ENCODE data around the gene PF4V1. TPM values are rescaled to one million over a fixed set of nuclear protein-coding genes. Genes with fewer than 3 reads are reported as not detected.

The PF4V1 gene, protein sequence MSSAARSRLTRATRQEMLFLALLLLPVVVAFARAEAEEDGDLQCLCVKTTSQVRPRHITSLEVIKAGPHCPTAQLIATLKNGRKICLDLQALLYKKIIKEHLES
- not detected for total RNA-seq
- long read RNA-seq, result 0 reads

DNA sequence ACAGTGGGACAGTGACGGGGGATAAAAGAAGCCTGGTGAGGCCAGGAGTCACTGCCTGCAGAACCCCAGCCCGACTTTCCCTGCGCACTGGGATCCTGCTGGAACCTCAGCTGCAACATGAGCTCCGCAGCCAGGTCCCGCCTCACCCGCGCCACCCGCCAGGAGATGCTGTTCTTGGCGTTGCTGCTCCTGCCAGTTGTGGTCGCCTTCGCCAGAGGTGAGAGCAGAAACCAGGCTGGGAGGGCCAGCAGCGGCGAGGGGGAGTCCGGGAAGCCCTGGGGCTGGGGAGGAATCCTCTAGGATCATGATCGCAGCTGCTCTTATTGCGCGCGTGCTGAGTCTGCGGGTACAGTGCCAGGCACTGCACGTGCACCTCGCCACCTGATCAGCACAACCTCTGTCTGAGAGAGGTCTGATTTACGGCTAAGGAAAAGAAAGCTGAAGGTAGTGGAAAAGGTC is at the start of gene PF4V1:
Gene PF4V1 (plus strand): TSS at position 51 of the 459 bp plus-strand sequence. CDS start 67 bp downstream, at position 118.
- intact Hi-C loops (cut with DNase I), result no loop called here

DNA sequence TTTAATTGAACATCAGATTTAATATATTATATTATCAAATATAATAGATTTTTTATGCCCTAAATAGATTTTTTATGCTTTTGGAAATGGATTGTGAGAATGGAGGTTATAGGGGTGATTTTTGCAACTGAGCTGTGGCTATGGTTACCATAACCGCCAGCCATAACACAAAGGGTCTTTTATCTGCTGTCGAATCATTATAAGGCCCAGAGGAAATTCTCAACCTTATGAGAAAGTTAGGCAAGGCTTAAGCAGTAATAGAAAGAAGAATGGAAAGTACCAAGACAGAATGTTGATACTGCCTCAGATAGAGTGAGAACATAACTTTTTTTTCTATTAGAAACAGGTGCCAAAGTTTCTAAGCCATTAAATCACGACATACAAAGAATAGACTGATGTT is 42.9 kb upstream of the PF4V1 start:
- intact Hi-C loops (cut with DNase I), result no loop called here
- DNase-seq (ENCODE audit: low spot score), result no peak

More for the DNA sequence above, at the start of gene PF4V1:
- peak; percentile 77 for DNase-seq (ENCODE audit: low spot score)

DNA sequence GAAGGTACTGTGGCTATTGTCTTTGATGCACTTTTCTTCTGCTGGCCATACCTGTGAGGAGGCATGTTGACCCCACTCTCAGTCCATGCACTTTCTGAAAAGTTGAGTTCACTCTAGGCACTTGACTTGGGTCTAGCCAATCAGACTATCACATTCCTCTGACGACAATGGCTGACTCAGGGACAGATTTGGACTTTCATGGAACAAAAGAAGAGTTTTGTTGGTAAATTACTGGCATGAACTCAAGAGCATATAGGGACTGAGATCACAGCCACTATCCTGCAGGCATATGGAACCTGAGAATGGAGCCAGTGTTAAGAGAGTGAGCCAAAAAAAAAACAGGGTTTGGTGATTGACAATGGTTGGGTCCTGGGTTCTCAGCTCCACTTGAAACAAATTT is 41.3 kb upstream of the PF4V1 start:
- DNase-seq (ENCODE audit: low spot score), result no peak
- intact Hi-C loops (cut with DNase I), result no loop called here

DNA sequence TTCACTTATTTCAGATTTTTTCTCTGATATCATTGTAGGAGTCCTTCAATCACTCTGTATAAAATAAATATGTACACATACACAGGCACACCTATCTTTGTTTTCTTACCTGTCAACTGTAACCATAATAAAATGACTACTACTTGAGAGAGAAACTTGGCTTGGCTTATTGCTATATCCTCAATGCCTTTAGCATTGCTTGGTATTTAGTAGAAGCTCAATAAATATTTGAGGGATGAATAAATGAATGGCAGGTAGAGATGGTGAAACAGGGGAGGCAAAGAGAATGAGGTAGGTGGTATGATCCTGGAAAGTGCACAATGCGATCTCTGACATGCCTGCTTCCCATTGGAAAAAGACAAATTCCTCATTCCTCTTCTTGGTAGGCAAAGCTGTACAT is 38.4 kb upstream of the PF4V1 start:
- DNase-seq (ENCODE audit: low spot score), result no peak
- intact Hi-C loops (cut with DNase I), result no loop called here

DNA sequence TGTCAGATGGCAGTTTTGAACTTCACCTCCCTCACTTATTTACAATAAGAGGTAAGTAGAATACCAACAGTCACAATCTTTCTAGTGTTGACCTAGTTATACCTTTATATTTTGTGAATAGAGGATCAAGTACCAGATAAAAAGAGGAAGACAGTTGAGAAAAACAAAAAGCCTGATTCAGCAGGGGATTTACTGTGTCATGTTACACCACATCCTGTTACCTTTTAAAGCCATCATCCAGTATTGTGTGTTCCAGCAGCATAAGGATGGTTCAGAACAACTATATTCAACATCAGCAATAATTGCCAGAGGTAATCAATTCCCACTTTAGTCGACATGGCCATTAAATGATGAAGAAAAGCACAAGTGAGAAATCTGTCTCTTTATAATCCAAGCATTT is 38.0 kb upstream of the PF4V1 start:
- no peak for DNase-seq (ENCODE audit: low spot score)
- intact Hi-C loops (cut with DNase I), result no loop called here

DNA sequence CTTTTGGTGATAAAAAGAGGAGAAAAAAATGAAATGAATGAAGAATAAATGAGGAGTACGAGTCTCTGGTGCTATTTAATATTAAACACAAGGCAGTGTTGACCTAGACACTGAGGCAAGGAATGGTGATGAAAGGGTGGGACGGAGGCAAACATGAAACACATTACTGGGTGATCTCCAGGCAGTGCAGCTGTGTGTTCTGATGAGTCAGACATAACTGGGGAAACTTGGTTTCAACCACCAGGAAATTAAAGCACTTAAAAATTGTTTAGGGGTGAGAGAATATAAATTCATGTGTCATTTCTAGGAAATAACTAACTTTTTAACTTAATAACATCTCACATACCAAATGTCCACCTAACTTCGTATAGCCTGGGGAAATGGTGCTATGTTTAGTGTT is 36.3 kb upstream of the PF4V1 start:
- intact Hi-C loops (cut with DNase I), result no loop called here
- no peak for DNase-seq (ENCODE audit: low spot score)

DNA sequence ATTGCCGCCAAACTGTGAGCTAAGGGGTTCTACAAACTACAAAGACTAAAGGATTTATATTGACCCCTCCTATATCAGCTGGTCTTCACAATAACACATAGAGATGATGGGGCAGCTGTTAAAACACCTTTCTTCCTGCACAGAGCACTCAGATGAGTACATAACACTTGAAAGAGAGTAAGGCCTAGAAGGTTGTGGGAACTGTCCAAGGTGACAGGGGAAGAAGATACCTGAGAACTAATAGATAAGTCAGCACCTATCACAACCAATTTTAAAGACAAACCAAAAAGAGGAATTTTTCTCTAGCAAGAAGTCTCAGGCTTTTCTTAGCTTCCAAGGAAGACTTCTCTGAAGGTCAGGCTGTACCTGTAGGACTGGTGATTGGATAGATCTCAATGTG is 35.8 kb upstream of the PF4V1 start:
- DNase-seq (ENCODE audit: low spot score), result no peak
- intact Hi-C loops (cut with DNase I), result no loop called here

DNA sequence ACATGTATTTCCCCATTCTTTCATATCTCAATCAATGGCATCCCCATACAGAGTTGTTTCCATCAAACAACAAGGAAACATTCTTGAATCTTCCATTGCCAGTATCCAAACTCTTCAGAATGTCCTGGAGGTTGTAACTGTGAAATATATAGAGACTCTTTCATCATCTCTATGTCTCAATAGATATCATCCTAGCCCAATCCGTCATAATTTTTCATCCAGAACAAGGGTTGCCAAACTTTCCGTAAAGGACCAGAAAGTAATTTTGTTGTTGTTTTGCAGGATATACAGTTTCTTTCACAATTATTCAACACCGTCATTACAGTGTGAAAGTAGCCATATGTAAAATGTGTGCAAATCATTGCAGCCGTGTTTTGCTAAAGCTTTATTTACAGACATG is 31.8 kb upstream of the PF4V1 start:
- intact Hi-C loops (cut with DNase I), result no loop called here
- no peak for DNase-seq (ENCODE audit: low spot score)

DNA sequence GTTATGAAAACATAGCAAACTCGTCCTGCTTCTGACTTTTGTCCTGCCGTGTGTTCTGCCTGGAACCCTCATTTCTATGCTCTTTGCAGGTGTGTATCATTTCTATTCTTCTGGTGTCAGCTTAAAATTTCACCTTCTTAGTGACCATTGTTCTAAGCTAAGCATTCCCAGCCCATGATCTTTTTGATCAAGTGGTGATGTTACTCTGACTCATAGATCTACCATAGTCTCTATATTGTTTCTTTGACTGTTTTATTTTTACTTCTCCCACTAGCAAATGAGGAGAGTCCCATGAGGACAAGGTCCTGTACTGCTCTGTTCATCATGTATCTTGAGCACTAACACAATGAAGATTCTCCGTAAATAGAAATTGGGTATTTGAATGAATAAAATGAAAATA is 30.7 kb upstream of the PF4V1 start:
- DNase-seq (ENCODE audit: low spot score), result no peak
- intact Hi-C loops (cut with DNase I), result no loop called here

DNA sequence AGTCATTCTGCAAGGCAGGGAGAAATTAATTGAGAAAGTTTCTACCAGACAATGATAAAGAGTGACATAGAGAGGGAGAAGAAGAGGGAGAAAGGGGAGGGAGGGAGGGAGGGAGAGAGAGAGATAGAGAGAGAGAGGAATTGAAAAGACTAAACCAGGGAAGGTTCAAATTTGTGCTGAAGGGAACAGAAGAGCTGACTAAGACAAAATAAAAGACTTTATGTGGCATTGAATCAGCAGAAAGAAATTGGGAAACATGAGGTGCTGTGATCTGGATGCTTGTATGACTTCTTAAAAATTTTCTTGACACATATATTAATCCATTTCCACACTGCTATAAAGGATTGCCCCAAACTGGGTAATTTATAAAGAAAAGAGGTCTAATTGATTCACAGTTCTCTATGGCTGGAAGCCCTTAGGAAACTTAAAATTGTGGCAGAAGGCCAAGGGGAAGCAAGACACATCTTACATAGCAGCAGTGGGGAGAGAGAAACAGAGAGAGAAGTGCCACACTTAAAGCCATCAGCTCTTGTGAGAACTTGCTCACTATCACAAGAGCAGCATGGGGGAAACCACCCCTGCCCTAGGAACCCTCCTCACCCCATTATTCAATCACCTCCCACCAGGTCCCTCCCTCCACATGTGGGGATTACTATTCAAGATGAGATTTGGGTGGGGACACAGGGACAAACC is 30.1 kb upstream of the PF4V1 start:
- DNase-seq (ENCODE audit: low spot score), result no peak
- intact Hi-C loops (cut with DNase I), result no loop called here

DNA sequence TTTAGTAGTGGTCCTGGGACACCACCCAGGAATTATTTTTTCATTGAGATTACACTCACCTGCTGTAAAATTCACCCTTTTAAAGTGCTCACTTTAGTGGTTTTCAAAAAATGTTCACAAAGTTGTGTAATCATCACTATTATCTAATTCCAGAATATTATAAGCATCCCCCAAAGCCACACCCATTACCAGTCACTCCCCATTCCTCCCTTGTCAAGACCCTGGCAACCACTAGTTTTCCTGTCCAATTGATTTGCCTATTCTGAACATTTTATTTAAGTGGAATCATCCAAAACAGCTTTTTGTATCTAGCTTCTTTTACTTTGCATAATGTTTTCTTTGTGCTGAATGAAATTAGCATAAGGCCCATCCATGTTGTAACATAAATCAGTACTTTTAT is 29.3 kb upstream of the PF4V1 start:
- intact Hi-C loops (cut with DNase I), result no loop called here
- DNase-seq (ENCODE audit: low spot score), result no peak

DNA sequence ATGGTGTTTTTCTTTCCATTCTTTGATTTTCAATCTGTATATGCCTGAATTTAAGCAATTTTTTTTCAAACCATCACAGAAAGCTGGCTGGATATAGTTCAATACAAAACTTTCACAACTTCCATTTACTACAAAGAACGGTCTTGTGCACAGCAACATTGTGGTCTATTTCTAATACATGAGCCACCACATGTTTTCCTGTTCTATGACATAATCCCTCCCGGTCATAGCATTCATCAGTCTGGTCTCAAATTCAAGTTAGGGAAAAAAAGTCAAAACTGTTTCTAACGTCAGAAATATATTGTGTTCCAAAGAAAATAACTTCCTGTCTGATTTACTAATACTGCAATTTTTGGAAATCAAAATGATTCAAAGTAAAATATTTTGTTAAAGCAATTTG is 24.1 kb upstream of the PF4V1 start:
- no peak for DNase-seq (ENCODE audit: low spot score)
- intact Hi-C loops (cut with DNase I), result no loop called here

DNA sequence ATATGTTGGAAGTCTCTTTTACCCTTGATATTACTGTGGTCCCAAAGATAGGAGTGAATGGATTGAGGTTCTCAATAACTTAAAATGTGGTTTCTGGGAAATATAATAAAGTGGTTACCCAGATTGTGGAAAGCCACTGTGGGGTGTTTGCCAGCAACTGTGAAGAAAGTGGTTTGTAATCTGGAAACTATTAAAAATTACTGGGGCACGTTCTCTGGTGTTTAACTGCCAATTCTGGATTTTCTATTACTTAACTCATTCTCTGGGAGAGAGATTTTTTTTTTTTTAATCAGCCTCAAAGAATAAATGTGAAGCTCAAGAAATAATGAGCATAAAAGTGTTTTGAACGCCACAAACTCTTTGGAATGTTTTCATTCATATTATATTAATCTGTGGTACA is 21.5 kb upstream of the PF4V1 start:
- intact Hi-C loops (cut with DNase I), result no loop called here

DNA sequence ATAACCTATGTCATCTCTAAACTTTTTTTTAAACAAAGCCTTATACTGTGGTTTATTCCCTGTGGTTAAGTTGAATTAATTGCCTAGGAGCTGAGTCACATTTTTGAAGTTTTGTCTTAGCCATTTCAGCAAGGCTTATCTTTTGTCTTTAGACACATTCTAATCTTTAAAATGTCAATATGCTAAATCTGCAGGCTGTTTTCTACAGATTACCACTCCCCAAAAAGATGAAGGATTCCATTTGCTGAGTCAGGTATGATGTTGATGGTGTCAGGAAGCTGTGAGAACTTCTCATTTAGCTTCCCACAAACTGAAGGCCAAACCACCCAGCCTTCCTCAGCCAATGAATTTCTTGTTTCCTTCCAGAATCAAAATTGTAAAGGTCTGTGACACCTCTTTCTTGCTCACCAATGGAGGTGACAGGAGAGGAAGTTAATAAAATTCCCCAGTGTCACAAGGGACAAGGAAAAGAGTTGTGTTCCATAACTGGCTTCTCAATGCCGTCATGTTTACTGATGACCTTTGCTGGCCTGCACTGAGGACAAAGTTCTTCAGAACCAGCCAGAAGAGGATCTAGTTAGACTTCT is 20.4 kb upstream of the PF4V1 start:
- intact Hi-C loops (cut with DNase I), result no loop called here
- no peak for DNase-seq (ENCODE audit: low spot score)

More for the DNA sequence above, 21.5 kb upstream of the PF4V1 start:
- DNase-seq (ENCODE audit: low spot score), result no peak

DNA sequence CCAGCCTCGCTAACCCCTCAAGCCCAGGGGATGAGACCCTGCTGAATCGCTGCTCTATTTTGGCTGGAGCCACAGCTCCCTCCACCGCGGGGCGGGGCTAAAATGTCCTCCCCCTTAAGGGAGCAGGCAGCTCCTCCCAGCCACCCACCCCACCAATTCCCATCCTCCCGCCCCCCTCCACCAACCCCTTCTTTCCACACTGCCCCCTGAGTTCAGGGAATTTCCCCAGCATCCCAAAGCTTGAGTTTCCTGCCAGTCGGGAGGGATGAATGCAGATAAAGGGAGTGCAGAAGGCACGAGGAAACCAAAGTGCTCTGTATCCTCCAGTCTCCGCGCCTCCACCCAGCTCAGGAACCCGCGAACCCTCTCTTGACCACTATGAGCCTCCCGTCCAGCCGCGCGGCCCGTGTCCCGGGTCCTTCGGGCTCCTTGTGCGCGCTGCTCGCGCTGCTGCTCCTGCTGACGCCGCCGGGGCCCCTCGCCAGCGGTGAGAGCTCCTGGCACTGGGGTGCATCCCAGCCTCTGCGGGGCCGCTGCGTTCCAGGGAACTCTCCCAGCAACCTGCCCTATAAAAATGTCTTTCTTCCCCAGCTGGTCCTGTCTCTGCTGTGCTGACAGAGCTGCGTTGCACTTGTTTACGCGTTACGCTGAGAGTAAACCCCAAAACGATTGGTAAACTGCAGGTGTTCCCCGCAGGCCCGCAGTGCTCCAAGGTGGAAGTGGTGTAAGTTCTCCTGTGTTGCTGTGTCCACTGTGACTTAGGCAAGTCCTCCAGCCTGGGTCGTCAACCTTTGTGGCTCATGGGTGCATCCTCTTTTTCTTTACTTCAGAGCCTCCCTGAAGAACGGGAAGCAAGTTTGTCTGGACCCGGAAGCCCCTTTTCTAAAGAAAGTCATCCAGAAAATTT is 16.5 kb upstream of the PF4V1 start, which contains the start of gene CXCL6:
Gene CXCL6 (plus strand): TSS at position 306 of the 907 bp plus-strand sequence. CDS start 73 bp downstream, at position 379.
- peak; percentile 84 for DNase-seq (ENCODE audit: low spot score)
- intact Hi-C loops (cut with DNase I), result no loop called here

DNA sequence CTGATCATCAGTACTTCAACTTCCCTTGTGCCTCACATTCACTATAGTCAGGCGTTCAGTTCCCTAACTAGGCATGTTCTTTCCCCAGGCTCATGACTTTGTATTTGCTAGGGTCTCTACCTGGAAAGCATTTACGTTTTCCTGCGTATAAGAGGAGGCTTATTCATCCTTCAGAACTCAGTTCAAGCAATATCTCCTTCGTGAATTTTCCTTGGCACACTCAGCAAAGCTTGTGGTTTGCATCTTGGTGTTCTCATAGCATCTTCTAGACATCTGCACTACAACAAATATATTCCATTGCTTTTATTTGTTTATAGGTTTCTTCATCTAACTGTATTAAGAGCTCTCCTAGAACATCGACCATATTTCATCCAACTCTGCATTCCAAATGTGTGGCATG is 14.0 kb upstream of the PF4V1 start:
- no peak for DNase-seq (ENCODE audit: low spot score)
- intact Hi-C loops (cut with DNase I), result no loop called here

DNA sequence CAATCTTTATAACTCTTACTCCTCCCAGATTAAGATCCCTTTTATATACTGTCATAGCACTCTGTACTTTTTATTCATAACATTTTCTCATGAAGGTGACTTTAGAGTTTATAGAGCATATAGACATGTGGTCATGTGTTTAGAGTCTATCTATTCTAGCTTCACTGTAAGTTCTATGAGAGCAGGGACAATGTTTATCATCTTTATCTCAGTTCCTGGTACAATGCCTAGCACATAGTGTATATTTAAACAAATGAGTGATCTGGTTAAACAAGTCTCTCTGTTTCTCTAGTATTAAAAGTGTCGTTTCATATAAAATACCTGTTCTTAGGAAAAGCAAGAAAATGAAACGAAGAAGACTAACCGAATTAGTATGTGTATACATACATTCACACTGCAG is 13.4 kb upstream of the PF4V1 start:
- intact Hi-C loops (cut with DNase I), result no loop called here
- DNase-seq (ENCODE audit: low spot score), result no peak

DNA sequence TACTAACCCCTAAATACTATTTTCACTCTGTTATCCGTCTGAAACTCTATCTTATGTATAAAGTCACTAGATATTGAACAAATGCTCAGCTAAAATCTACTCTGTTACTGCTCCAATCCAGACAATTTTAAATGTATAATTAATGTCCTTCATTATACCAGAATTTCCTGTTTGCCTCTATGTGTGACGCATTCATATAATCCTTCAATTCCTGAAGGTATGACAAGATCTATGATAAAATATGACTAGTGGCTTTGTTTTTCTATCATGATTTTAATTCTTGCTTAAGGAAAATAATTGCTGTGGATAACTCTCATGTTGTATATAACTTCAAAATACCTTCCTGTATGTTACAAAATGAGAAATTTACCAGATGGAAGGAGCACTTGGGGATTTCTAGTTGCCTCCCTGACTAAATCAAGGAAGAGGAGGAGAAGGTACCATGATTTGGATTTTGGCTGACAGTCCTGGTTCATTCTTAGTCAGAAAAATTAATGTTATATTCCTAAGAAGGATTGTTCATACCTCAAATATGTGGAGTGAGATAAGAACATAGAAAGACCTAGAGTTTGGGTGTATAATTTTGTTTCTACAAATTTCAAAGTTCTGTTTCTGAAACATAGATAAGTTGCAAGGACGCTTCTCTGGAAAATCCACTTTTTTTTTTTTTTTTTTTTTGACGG is 11.7 kb upstream of the PF4V1 start:
- intact Hi-C loops (cut with DNase I), result no loop called here
- DNase-seq (ENCODE audit: low spot score), result no peak

DNA sequence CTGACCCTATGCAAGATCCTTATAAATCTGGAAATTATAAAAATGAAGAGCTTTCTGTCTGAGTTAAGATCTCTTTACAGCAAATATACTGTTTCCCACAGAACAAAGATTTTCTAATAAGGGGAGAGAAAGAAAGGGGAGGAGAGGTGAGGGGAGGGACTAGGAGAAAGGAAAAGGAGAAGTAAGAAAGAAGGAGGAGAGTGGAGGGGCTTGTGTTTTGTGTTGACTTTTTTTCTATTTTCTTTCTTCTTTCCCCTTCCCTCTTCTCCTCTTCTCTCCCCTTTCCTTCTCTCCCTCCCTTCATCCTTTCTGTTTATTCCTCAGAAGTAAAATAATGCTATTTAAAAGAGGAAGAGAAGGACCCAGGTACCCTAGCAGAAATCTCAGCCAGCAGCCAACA is 10.4 kb upstream of the PF4V1 start:
- intact Hi-C loops (cut with DNase I), result no loop called here

DNA sequence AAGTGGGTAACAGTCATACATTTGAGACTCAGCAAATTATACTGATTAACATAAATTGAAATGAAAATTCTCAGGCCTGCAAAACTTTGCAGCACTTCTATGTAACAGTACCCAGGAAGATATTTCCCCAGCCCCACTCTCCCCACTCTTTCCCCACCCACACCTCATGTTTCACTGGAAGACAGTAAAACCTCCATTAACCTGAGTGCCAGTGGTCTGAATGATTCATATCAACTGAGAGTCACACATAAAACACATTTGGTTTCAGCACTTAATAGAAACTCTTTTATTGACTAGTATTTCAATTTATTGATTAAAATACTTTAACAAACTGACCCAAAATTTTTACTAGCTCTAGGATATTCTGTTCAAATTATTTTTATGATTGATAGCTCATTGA is 9.7 kb upstream of the PF4V1 start:
- no peak for DNase-seq (ENCODE audit: low spot score)
- intact Hi-C loops (cut with DNase I), result no loop called here

More for the DNA sequence above, 10.4 kb upstream of the PF4V1 start:
- DNase-seq (ENCODE audit: low spot score), result no peak

Measured in cardiac septum (tissue), 1 donor.